DND-41 (cell line): Measurements from ENCODE around the gene MORN3.

Source experiments
- EZH2 ChIP-seq: IDR thresholded peaks from 3 replicates; pipeline ENCODE4 v1.6.1; 2012; ENCODE audit warnings: borderline replicate concordance, low read depth, mild to moderate bottlenecking, moderate library complexity, low read length, inconsistent platforms; ENCODE audit not compliant: severe bottlenecking
- TF ChIP-seq, protein P1 (sequence below): IDR thresholded peaks from 2 replicates; pipeline ENCODE4 v1.5.1; 2012; ENCODE audit warnings: borderline replicate concordance, low read length, moderate library complexity, mild to moderate bottlenecking; ENCODE audit not compliant: poor library complexity, severe bottlenecking; ENCODE audit errors: extremely low read depth

DNA sequence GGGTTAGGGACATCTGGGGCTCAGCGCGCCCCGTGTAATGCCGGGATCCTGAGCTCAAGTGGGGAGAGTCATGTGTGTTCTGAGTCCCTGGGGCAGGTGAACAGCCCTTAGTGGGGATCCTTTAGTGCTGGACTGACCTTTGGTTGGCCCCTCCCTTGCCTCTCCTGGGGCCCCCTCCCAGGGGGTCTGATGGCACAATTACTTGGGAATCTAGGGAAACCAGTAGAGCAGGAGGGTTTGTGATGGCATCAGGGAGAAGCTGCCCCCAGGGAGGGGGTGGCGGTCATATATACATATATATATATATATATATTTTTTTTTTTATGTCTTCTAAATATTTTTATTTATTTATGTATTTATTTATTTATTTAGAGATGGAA lies at the start of gene MORN3:
- TF ChIP-seq, protein P1, sequence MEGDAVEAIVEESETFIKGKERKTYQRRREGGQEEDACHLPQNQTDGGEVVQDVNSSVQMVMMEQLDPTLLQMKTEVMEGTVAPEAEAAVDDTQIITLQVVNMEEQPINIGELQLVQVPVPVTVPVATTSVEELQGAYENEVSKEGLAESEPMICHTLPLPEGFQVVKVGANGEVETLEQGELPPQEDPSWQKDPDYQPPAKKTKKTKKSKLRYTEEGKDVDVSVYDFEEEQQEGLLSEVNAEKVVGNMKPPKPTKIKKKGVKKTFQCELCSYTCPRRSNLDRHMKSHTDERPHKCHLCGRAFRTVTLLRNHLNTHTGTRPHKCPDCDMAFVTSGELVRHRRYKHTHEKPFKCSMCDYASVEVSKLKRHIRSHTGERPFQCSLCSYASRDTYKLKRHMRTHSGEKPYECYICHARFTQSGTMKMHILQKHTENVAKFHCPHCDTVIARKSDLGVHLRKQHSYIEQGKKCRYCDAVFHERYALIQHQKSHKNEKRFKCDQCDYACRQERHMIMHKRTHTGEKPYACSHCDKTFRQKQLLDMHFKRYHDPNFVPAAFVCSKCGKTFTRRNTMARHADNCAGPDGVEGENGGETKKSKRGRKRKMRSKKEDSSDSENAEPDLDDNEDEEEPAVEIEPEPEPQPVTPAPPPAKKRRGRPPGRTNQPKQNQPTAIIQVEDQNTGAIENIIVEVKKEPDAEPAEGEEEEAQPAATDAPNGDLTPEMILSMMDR: no peak
- TF ChIP-seq EZH2: no peak
